Psoas muscle (tissue), 8 donors: ENCODE measurements around the gene MMP11. TPM values are rescaled to one million over a fixed set of nuclear protein-coding genes. Genes with fewer than 3 reads are reported as not detected.

Source experiments
- ATAC-seq, 4 donors: fragments of 200-7000 bp; cut with Tn5 transposase; one replicate each; pipeline ENCODE4 v1.9.1; 2020; ENCODE audit warnings: moderate library complexity in 3 of 4, mild to moderate bottlenecking in 2 of 4
- DNase-seq, 2 donors: peaks; one replicate each; pipeline ENCODE4 v3.0.0-alpha.2; 2020
- H3K27ac ChIP-seq: fragments of 200-600 bp; one replicate; pipeline ENCODE4 v1.8.0; 2022
- H3K27me3 ChIP-seq, 3 donors: fragments of 200-600 bp in 1 of 3; one replicate each; pipeline versions ENCODE4 v1.6.1 to v1.8.0; 2013 to 2022; ENCODE audit warnings: low read length in 2 of 3, mild to moderate bottlenecking in 2 of 3, moderate library complexity in 1 of 3; ENCODE audit not compliant: insufficient read depth in 3 of 3
- H3K36me3 ChIP-seq, 2 donors: fragments of 200-600 bp in 1 of 2; one replicate each; pipeline versions ENCODE4 v1.6.1 to v1.8.0; 2013 to 2022; ENCODE audit warnings: low read depth in 1 of 2, mild to moderate bottlenecking in 1 of 2, moderate library complexity in 1 of 2; ENCODE audit not compliant: insufficient read depth in 1 of 2
- H3K4me1 ChIP-seq: fragments of 200-600 bp; one replicate; pipeline ENCODE4 v1.8.0; 2022
- H3K4me3 ChIP-seq: fragments of 200-600 bp; one replicate; pipeline ENCODE4 v1.8.0; 2022; ENCODE audit warnings: mild to moderate bottlenecking
- H3K9me3 ChIP-seq: fragments of 200-600 bp; one replicate; pipeline ENCODE4 v1.8.0; 2022
- WGBS, 3 donors: extraction: QIAGEN DNeasy Blood & Tissue Kit; methylation state at CpG; one replicate each; pipeline versions ENCODE4 v1.1.6 to v1.1.7; 2013; 5-methylcytosine and 5-hydroxymethylcytosine counted together
- intact Hi-C, 2 donors: fragments of 100-400 bp; cut with DNase I; formaldehyde crosslinking; loops; one replicate each; pipeline versions ENCODE4 v1.11.0 to v1.14.2; 2022
- polyA plus RNA-seq, 3 donors: library from polyadenylated mRNA; stranded (reverse); fragments of 200-250 nt; gene quantifications; one replicate each; pipeline ENCODE4 v1.2.3, GENCODE V29; 2013
- total RNA-seq, 4 donors: library from RNA; stranded (reverse); fragmentation: NEBNext Ultra II Directional in 2 of 4; extraction: Animal tissue kit (Norgen Biotek cat#: 25700) in 2 of 4; gene quantifications; one replicate each; pipeline versions ENCODE4 v1.2.1 to v1.2.4, GENCODE V29; 2021 to 2023
- TF ChIP-seq, protein P1 (sequence below): fragments of 200-600 bp; IDR thresholded peaks from one replicate; pipeline ENCODE4 v1.8.0; 2022; ENCODE audit warnings: antibody characterized with exemption
- donor health status: healthy with polysubstance abuse.
- donor health status: DM: no; HTN: no; CAD: no; lungs with moderate emphysema.
- donor health status: Bipolar disorder and iron deficiency.
- donor health status: healthy.
- donor health status: DM: yes; HTN: yes; CAD: no.
- donor health status: DM: no; HTN: no; CAD: no.
- donor health status: DM: no; HTN: no; CAD: no.
- donor health status: DM: yes; HTN: yes; CAD: no.

MMP11 gene
- total and polyA plus RNA-seq, 7 donors = 0.35 to 2.9 (median 1.3) TPM

DNA sequence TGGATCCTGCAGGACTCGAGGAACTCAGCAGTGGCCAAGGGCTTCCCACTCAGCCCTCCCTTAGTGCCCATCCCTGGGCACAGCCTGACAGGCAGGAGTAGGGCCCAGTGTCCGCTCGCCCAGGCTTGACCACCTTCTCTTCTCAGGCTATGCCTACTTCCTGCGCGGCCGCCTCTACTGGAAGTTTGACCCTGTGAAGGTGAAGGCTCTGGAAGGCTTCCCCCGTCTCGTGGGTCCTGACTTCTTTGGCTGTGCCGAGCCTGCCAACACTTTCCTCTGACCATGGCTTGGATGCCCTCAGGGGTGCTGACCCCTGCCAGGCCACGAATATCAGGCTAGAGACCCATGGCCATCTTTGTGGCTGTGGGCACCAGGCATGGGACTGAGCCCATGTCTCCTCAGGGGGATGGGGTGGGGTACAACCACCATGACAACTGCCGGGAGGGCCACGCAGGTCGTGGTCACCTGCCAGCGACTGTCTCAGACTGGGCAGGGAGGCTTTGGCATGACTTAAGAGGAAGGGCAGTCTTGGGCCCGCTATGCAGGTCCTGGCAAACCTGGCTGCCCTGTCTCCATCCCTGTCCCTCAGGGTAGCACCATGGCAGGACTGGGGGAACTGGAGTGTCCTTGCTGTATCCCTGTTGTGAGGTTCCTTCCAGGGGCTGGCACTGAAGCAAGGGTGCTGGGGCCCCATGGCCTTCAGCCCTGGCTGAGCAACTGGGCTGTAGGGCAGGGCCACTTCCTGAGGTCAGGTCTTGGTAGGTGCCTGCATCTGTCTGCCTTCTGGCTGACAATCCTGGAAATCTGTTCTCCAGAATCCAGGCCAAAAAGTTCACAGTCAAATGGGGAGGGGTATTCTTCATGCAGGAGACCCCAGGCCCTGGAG is 10.9 kb downstream of the MMP11 start:
- no peak for DNase-seq
- Histone ChIP-seq H3K36me3 (no peaks in the 10 kb centered on the region), H3K4me1 (peaks cover 19% of the 10 kb centered on the region), H3K4me3 (no peak overlapping the region), H3K27me3 (no peaks in the 10 kb centered on the region), H3K9me3 (no peaks in the 10 kb centered on the region), H3K27ac (no peak overlapping the region)
- 83 to 92% (median 83%) methylated on average over 15 of the region's 15 CpGs for WGBS, 3 donors
- ATAC-seq = no peak
- TF ChIP-seq, protein P1, sequence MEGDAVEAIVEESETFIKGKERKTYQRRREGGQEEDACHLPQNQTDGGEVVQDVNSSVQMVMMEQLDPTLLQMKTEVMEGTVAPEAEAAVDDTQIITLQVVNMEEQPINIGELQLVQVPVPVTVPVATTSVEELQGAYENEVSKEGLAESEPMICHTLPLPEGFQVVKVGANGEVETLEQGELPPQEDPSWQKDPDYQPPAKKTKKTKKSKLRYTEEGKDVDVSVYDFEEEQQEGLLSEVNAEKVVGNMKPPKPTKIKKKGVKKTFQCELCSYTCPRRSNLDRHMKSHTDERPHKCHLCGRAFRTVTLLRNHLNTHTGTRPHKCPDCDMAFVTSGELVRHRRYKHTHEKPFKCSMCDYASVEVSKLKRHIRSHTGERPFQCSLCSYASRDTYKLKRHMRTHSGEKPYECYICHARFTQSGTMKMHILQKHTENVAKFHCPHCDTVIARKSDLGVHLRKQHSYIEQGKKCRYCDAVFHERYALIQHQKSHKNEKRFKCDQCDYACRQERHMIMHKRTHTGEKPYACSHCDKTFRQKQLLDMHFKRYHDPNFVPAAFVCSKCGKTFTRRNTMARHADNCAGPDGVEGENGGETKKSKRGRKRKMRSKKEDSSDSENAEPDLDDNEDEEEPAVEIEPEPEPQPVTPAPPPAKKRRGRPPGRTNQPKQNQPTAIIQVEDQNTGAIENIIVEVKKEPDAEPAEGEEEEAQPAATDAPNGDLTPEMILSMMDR = no peak
- intact Hi-C loops = no loop called here

DNA sequence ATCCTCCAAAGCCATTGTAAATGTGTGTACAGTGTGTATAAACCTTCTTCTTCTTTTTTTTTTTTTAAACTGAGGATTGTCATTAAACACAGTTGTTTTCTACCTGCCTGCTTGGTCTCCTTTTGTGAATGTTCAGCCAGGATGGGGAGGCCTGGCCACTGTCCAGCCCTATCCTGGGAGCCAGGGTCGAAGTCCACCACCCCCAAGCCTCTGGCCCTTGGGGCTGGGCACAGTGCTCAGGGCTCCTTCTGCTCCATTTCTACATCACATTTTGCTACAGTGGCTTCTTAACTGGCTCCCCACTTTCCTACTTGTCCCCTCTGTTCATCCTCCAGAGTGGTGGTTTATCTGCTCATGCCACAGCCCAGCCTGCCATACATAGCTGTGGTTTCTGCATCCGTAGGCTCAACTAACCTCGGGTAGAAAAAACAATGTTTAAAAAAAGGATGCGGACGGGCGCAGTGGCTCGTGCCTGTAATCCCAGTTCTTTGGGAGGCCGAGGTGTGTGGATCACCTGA is 11.6 kb downstream of the MMP11 start:
- no peak for DNase-seq
- intact Hi-C loops = no loop called here
- TF ChIP-seq, protein P1 = no peak
- no peak for ATAC-seq
- H3K36me3 ChIP-seq = no peaks in the 10 kb centered on the region
- peaks cover 26% of the 10 kb centered on the region for H3K4me1 ChIP-seq
- no peak overlapping the region for H3K4me3 ChIP-seq
- WGBS, 3 donors = 86 to 90% (median 90%) methylated on average over 8 of the region's 8 CpGs
- H3K9me3 ChIP-seq = no peaks in the 10 kb centered on the region
- peak overlapping the region; percentile 99 for H3K27ac ChIP-seq
- no peaks in the 10 kb centered on the region for H3K27me3 ChIP-seq

DNA sequence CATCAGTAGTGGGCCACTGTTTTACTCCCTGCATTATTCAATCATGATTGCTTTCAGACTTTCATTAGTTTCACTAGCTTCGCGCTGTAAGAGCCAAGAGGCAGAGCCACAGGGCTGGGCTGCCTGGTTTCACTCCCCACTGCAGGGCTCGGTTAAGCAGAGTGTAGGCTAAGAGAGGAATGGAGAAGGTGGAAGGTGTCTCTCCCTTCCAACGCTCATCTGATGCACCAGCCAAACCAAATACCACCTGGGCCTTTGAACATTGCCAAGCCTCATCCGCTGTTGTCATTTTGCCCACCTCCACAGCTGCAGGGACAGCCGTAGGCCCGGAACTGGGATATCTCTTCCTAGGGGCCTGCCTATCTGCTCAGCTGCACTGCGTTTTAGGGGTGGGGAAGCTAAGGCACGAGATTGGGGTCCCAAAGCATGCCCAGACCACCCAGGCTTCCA is 13.6 kb downstream of the MMP11 start:
- Histone ChIP-seq H3K4me1 (peaks cover 32% of the 10 kb centered on the region), H3K9me3 (no peaks in the 10 kb centered on the region), H3K27ac (peak overlapping the region; percentile 99), H3K4me3 (peak overlapping the region; percentile 92), H3K36me3 (no peaks in the 10 kb centered on the region), H3K27me3 (no peaks in the 10 kb centered on the region)
- 9 to 22% (median 14%) methylated on average over 9 of the region's 9 CpGs for WGBS, 3 donors
- ATAC-seq (peak; percentile 30 to 59 (median 44)), DNase-seq (no peak)
- TF ChIP-seq, protein P1 = no peak
- intact Hi-C loops = loop anchor here (5.0 kb wide), 3 partner anchors 36 to 61 kb away; no protein-coding TSS in a partner anchor

DNA sequence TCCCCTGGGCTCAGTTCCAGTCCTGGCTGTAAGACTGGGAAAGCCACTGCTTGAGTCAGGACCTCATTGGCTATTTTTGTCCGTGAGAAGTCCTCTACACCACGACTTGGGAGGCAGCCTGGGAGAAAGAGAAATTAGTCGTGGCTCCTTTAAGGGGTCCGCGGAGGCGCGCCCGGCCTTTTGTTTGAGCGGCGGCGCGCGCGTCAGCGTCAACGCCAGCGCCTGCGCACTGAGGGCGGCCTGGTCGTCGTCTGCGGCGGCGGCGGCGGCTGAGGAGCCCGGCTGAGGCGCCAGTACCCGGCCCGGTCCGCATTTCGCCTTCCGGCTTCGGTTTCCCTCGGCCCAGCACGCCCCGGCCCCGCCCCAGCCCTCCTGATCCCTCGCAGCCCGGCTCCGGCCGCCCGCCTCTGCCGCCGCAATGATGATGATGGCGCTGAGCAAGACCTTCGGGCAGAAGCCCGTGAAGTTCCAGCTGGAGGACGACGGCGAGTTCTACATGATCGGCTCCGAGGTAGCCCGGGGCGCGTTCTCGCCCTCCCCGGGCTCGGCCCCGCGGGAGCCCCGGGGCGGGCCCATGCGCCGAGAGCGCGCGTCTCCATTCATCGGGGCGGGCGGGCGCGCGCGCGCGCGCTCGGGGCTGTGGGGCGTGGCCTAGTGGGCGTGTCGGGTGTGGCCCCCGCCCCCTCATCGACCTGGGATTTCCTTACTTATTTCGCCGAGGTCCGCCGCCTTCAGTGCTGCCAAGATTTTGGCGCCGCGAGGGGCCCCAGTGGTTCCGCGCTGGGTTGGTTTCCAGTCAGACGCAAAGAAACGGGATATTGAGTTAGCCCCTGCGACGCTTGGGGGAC is 14.3 kb downstream of the MMP11 start, which contains the start of gene SMARCB1:
Gene SMARCB1, plus strand, starts transcription at position 215 of the 848 bp plus-strand sequence. Its CDS starts 204 bp downstream, at position 419.
- ATAC-seq = peak; percentile 90 to 92 (median 92)
- intact Hi-C loops = loop anchor here (5.0 kb wide), 3 partner anchors 35 to 60 kb away; no protein-coding TSS in a partner anchor
- H3K36me3 ChIP-seq = peaks cover 0 to 7% of the 10 kb centered on the region in 2 donors
- peaks cover 32% of the 10 kb centered on the region for H3K4me1 ChIP-seq
- TF ChIP-seq, protein P1 = no peak
- H3K4me3 ChIP-seq = peak within 1 kb of the TSS; percentile 92
- H3K27ac ChIP-seq = peak within 1 kb of the TSS; percentile 99
- WGBS, 3 donors = 0 to 1% (median 0%) methylated on average over 73 to 97 of the region's 97 CpGs
- peak; percentile 94 to 96 for DNase-seq
- H3K9me3 ChIP-seq = no peaks in the 10 kb centered on the region
- H3K27me3 ChIP-seq = no peaks in the 10 kb centered on the region
